ENCODE results near the gene CSMD2. TPM values are rescaled to one million over a fixed set of nuclear protein-coding genes. Genes with fewer than 3 reads are reported as not detected.

The CSMD2 gene
- total and polyA plus RNA-seq, 2 donors from 2014 or later: 0.47 TPM; not detected in 1

GRCh38 chr1:33501774-33502173 lies 663.3 kb downstream of the CSMD2 start:
- TF ChIP-seq CTCF (IDR thresholded peaks at IDR 0.05; ENCODE audit: borderline replicate concordance, extremely low read depth, insufficient read depth): no peak

DNA sequence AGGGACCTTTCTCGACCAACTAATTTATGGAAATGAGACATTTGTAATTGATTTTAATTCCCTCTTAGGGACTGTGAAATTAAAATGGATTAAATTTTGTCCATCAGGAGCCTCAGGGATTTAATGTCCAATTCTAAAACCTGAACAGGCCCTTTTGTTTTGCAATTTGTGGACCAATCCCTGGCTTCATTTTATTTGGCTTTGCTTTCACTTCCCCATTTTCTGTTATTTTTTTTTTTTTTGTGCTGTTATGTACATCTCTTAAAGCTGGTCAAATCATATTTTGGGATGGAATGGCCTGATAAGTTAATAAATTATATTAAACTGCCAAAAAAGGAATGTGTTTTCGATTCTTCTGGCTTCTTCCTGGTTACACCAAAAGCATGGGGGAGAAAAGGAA lies 663.7 kb downstream of the CSMD2 start:
- no peak for DNase-seq
- no peaks in the 10 kb centered on the region for H3K27me3 ChIP-seq (ENCODE audit: control insufficient read depth, insufficient read depth, low read length)
- no peak overlapping the region for H3K9ac ChIP-seq (ENCODE audit: low read length in 3 of 3)
- H3K36me3 ChIP-seq (ENCODE audit: control insufficient read depth in 2 of 3, insufficient read depth in 3 of 3, low read length in 3 of 3): no peaks in the 10 kb centered on the region
- no peak for FAIRE-seq
- no peaks in the 10 kb centered on the region for H3K4me1 ChIP-seq (ENCODE audit: control insufficient read depth in 2 of 3, insufficient read depth in 2 of 3, low read depth in 1 of 3, low read length in 3 of 3)
- H3K9me3 ChIP-seq (ENCODE audit: control insufficient read depth in 2 of 3, insufficient read depth in 1 of 3, low read length in 3 of 3): peaks cover 0 to 12% (median 0%) of the 10 kb centered on the region in 3 donors
- no peak for TF ChIP-seq CTCF (IDR thresholded peaks at IDR 0.05; ENCODE audit: borderline replicate concordance, extremely low read depth, insufficient read depth)
- intact Hi-C loops (cut with DNase I): no loop called here
- no peak overlapping the region for H3K4me3 ChIP-seq (ENCODE audit: low read length in 3 of 3)
- H3K27ac ChIP-seq (ENCODE audit: low read depth in 2 of 2, low read length in 2 of 2): no peak overlapping the region

More at GRCh38 chr1:33501774-33502173, 663.3 kb downstream of the CSMD2 start:
- no peak overlapping the region for H3K4me3 ChIP-seq (ENCODE audit: low read length in 3 of 3)
- H3K36me3 ChIP-seq (ENCODE audit: control insufficient read depth in 2 of 3, insufficient read depth in 3 of 3, low read length in 3 of 3): no peaks in the 10 kb centered on the region
- no peaks in the 10 kb centered on the region for H3K4me1 ChIP-seq (ENCODE audit: control insufficient read depth in 2 of 3, insufficient read depth in 2 of 3, low read depth in 1 of 3, low read length in 3 of 3)
- no peak overlapping the region for H3K9ac ChIP-seq (ENCODE audit: low read length in 3 of 3)
- DNase-seq (no peak), FAIRE-seq (no peak)
- H3K27ac ChIP-seq (ENCODE audit: low read depth in 2 of 2, low read length in 2 of 2): no peak overlapping the region
- no peaks in the 10 kb centered on the region for H3K27me3 ChIP-seq (ENCODE audit: control insufficient read depth, insufficient read depth, low read length)
- intact Hi-C loops (cut with DNase I): no loop called here
- H3K9me3 ChIP-seq (ENCODE audit: control insufficient read depth in 2 of 3, insufficient read depth in 1 of 3, low read length in 3 of 3): peaks cover 0 to 8% (median 0%) of the 10 kb centered on the region in 3 donors

- no peak overlapping the region for H3K27ac ChIP-seq (ENCODE audit: low read depth in 2 of 2, low read length in 2 of 2)
- no peak overlapping the region for H3K4me3 ChIP-seq (ENCODE audit: low read length in 3 of 3)
- no peak for FAIRE-seq
- H3K27me3 ChIP-seq (ENCODE audit: control insufficient read depth, insufficient read depth, low read length): no peaks in the 10 kb centered on the region
- intact Hi-C loops (cut with DNase I): no loop called here
- TF ChIP-seq CTCF (IDR thresholded peaks at IDR 0.05; ENCODE audit: borderline replicate concordance, extremely low read depth, insufficient read depth): no peak
- H3K36me3 ChIP-seq (ENCODE audit: control insufficient read depth in 2 of 3, insufficient read depth in 3 of 3, low read length in 3 of 3): no peaks in the 10 kb centered on the region
- DNase-seq: no peak
- peaks cover 0 to 17% (median 1%) of the 10 kb centered on the region in 3 donors for H3K9me3 ChIP-seq (ENCODE audit: control insufficient read depth in 2 of 3, insufficient read depth in 1 of 3, low read length in 3 of 3)
- H3K4me1 ChIP-seq (ENCODE audit: control insufficient read depth in 2 of 3, insufficient read depth in 2 of 3, low read depth in 1 of 3, low read length in 3 of 3): no peaks in the 10 kb centered on the region
- H3K9ac ChIP-seq (ENCODE audit: low read length in 3 of 3): no peak overlapping the region
These were observed 664.5 kb downstream of the CSMD2 start for GRCh38 chr1:33500547-33500946.

DNA sequence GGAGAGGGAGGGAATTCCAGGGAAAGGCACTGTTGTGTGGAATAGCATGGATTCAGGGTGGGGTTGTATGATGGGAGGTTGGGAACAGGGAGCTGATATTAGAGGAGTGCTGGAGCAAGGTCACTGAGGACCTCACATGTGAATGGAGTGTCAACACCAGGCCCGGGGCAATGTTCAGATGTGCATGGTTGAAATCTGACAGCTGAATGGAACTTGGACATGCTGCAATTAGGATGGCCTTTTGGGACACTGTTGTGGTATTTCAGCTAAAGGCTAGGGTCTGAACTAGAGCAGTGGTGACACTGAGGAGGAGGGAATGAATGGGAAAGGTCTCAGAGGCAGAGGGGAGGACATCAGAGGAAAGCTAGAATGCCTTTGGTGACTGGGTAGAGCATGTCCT lies 667.6 kb downstream of the CSMD2 start:
- intact Hi-C loops (cut with DNase I): no loop called here
- peaks cover 13 to 24% (median 17%) of the 10 kb centered on the region in 3 donors for H3K36me3 ChIP-seq (ENCODE audit: control insufficient read depth in 2 of 3, insufficient read depth in 3 of 3, low read length in 3 of 3)
- no peak for FAIRE-seq
- no peak for DNase-seq
- no peak overlapping the region for H3K27ac ChIP-seq (ENCODE audit: low read depth in 2 of 2, low read length in 2 of 2)
- no peaks in the 10 kb centered on the region for H3K27me3 ChIP-seq (ENCODE audit: control insufficient read depth, insufficient read depth, low read length)
- H3K9ac ChIP-seq (ENCODE audit: low read length in 3 of 3): no peak overlapping the region
- H3K4me3 ChIP-seq (ENCODE audit: low read length in 3 of 3): no peak overlapping the region
- TF ChIP-seq CTCF (IDR thresholded peaks at IDR 0.05; ENCODE audit: borderline replicate concordance, extremely low read depth, insufficient read depth): no peak
- no peaks in the 10 kb centered on the region for H3K4me1 ChIP-seq (ENCODE audit: control insufficient read depth in 2 of 3, insufficient read depth in 2 of 3, low read depth in 1 of 3, low read length in 3 of 3)
- peaks cover 0 to 45% (median 15%) of the 10 kb centered on the region in 3 donors for H3K9me3 ChIP-seq (ENCODE audit: control insufficient read depth in 2 of 3, insufficient read depth in 1 of 3, low read length in 3 of 3)

Measured in kidney (tissue), 14 donors.